Glomerular endothelial cell (primary cell): ENCODE measurements around the gene MGAT5B. TPM values are rescaled to one million over a fixed set of nuclear protein-coding genes. Genes with fewer than 3 reads are reported as not detected.

Experiments used
- DNase-seq: peaks from one replicate; pipeline ENCODE4 v3.0.0-alpha.2; 2011; ENCODE audit warnings: low read depth, low spot score; ENCODE audit errors: extremely low read depth
- total RNA-seq: library from RNA; depleted of rRNA; stranded (reverse); fragments of >200 nt; gene quantifications from 2 replicates; pipeline ENCODE4 v1.2.3, GENCODE V29; 2015

MGAT5B gene
- total RNA-seq, 1 donor from 2014 or later: 10.0 TPM

- DNase-seq: no peak
Measured at GRCh38 chr17:76923491-76923890, 55.3 kb downstream of the MGAT5B start.

- DNase-seq: no peak
Measured at GRCh38 chr17:76924345-76925342, 56.4 kb downstream of the MGAT5B start.

- no peak for DNase-seq
Measured at GRCh38 chr17:76925441-76925891, 57.3 kb downstream of the MGAT5B start.

GRCh38 chr17:76926237-76926866 lies 58.1 kb downstream of the MGAT5B start:
- no peak for DNase-seq

GRCh38 chr17:76927577-76927976 lies 59.4 kb downstream of the MGAT5B start:
- no peak for DNase-seq

- DNase-seq: no peak
Measured at GRCh38 chr17:76927982-76928381, 59.8 kb downstream of the MGAT5B start.

GRCh38 chr17:76929148-76929547 lies 60.9 kb downstream of the MGAT5B start:
- no peak for DNase-seq

GRCh38 chr17:76929601-76930000 lies 61.4 kb downstream of the MGAT5B start:
- DNase-seq: no peak

GRCh38 chr17:76930107-76930506 lies 61.9 kb downstream of the MGAT5B start:
- no peak for DNase-seq

- DNase-seq: no peak
Measured at GRCh38 chr17:76932402-76933333, 64.5 kb downstream of the MGAT5B start.

GRCh38 chr17:76934561-76935320 lies 66.5 kb downstream of the MGAT5B start:
- no peak for DNase-seq

GRCh38 chr17:76935331-76935730 lies 67.1 kb downstream of the MGAT5B start:
- DNase-seq: no peak

GRCh38 chr17:76937238-76937637 lies 69.0 kb downstream of the MGAT5B start:
- no peak for DNase-seq

GRCh38 chr17:76938009-76938408 lies 69.8 kb downstream of the MGAT5B start:
- DNase-seq: no peak

- DNase-seq: no peak
Measured at GRCh38 chr17:76940295-76940694, 72.1 kb downstream of the MGAT5B start.

GRCh38 chr17:76940738-76941350 lies 72.6 kb downstream of the MGAT5B start:
- no peak for DNase-seq

GRCh38 chr17:76943202-76943601 lies 75.0 kb downstream of the MGAT5B start:
- DNase-seq: no peak

GRCh38 chr17:76943781-76944213 lies 75.6 kb downstream of the MGAT5B start:
- no peak for DNase-seq

- DNase-seq: no peak
Measured at GRCh38 chr17:76944477-76944876, 76.3 kb downstream of the MGAT5B start.
